C4-2B (cell line): ENCODE data around the gene MCM9.
"Not testable (repeated sequence)": the region's sequence is repeated elsewhere in the genome, so short reads cannot be mapped to it uniquely, and the experiment has no call there.

Experiments
- H3K27ac ChIP-seq: fragments of 450-650 bp; 2 replicates; pipeline ENCODE4 v1.5.1; 2017
- ZFX ChIP-seq: fragments of 450-650 bp; IDR thresholded peaks from 2 replicates; pipeline ENCODE4 v1.6.1; 2017
- TF ChIP-seq, protein P1 (sequence below): fragments of 450-650 bp; conservative IDR thresholded peaks from 2 replicates; pipeline ENCODE4 v1.5.1; 2017; ENCODE audit warnings: mild to moderate bottlenecking

The MCM9 gene

GRCh38 chr6:118875672-118876071 lies 59.3 kb downstream of the MCM9 start:
- no peak for TF ChIP-seq ZFX
- TF ChIP-seq, protein P1, sequence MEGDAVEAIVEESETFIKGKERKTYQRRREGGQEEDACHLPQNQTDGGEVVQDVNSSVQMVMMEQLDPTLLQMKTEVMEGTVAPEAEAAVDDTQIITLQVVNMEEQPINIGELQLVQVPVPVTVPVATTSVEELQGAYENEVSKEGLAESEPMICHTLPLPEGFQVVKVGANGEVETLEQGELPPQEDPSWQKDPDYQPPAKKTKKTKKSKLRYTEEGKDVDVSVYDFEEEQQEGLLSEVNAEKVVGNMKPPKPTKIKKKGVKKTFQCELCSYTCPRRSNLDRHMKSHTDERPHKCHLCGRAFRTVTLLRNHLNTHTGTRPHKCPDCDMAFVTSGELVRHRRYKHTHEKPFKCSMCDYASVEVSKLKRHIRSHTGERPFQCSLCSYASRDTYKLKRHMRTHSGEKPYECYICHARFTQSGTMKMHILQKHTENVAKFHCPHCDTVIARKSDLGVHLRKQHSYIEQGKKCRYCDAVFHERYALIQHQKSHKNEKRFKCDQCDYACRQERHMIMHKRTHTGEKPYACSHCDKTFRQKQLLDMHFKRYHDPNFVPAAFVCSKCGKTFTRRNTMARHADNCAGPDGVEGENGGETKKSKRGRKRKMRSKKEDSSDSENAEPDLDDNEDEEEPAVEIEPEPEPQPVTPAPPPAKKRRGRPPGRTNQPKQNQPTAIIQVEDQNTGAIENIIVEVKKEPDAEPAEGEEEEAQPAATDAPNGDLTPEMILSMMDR, result no peak
- H3K27ac ChIP-seq, result no peak overlapping the region

- no peak for TF ChIP-seq ZFX
- TF ChIP-seq, protein P1, result no peak
Measured at GRCh38 chr6:118873239-118873638, 61.7 kb downstream of the MCM9 start.

GRCh38 chr6:118872726-118873125 lies 62.2 kb downstream of the MCM9 start:
- H3K27ac ChIP-seq, result no peak overlapping the region
- TF ChIP-seq, protein P1, result no peak

More at GRCh38 chr6:118873239-118873638, 61.7 kb downstream of the MCM9 start:
- H3K27ac ChIP-seq, result no peak overlapping the region

DNA sequence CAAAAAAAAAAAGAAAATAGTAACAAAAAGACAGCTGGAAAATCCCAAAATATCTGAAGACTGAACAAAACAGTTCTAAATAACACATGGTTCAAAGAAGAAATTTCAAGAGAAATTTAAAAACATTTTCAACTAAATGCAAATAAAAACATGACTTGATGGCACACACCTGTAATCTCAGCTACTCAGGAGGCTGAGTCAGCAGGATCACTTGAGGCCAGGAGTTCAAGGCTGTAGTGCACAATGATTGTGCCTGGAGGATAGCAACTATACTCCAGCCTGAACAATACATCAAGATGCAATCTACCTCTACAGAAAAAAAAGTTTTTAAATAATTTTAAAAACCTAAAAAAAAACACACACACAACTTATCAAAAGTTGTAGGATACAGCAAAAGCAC lies 62.6 kb downstream of the MCM9 start:
- TF ChIP-seq, protein P1, result no peak
- no peak overlapping the region for H3K27ac ChIP-seq

DNA sequence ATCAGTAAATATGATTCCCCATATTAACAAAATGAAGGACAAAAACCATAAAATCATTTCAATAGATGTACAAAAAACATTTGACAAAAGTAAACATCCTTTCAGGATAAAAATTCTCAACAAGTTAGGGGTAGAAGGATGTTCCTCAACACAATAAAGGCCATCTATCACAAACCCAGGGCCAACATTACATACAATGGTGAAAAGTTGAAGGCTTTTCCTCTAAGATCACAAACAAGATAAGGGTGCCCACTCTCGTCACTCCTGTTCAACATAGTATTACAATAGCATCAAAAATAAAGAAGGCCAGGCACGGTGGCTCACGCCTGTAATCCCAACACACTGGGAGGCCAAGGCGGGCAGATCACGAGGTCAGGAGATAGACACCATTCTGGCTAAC lies 63.6 kb downstream of the MCM9 start:
- H3K27ac ChIP-seq, result no peak overlapping the region
- TF ChIP-seq, protein P1, result no peak
- no peak for TF ChIP-seq ZFX

DNA sequence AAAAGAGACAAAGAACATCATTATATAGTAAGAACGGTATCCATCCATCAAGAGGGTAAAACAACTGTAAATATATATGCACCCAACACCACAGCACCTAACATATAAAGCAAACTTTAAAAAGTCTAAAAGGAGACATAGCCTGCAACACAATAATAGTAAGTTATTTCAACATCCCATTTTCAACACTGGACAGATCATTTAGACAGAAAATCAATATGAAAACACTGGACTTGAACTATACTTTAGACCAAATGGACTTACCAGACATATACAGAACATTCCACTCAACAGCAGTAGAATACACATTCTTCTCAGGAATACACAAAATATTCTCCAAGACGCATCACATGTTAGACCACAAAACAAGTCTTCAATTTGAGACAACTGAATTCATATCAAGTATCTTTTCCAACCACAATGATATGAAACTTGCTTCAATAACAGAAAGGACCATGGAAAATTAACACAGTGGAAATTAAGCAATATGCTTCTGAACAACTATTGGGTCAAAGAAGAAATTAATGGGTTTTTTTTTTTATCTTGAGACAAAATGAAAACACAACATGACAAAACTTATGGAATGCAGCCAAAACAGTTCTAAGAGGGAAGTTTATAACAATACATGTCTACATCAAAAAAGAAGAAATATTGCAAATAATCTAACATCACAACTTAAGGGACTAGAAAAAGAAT lies 64.9 kb downstream of the MCM9 start:
- no peak for TF ChIP-seq ZFX
- TF ChIP-seq, protein P1, result no peak
- H3K27ac ChIP-seq, result no peak overlapping the region

DNA sequence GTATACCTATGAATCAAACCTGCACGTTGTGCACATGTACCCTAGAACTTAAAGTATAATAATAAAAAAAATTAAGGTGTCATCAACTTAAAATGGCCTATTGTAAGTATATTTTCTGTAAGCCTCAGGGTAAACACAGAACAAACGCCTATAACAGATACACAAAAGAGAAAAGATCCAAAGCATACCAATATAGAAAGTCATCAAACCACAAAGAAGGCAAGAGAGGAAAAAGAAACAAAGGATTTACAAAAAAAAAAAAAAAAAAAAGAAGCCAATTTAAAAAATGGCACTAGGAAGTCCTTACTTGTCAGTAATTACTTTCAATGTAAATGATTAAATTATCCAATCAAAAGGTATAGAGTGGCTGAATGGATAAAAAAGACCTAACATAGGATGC lies 65.6 kb downstream of the MCM9 start:
- TF ChIP-seq ZFX, result no peak
- TF ChIP-seq, protein P1, result no peak
- H3K27ac ChIP-seq, result no peak overlapping the region

DNA sequence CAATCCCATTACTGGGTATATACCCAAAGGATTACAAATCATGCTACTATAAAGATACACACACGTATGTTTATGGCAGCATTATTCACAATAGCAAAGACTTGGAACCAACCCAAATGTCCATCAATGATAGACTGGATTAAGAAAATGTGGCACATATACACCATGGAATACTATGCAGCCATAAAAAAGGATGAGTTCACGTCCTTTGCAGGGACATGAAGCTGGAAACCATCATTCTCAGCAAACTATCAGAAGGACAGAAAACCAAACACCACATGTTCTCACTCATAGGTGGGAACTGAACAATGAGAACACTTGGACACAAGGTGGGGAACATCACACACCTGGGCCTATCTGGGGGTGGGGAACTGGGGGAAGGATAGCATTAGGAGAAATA lies 66.1 kb downstream of the MCM9 start:
- not testable (repeated sequence) for H3K27ac ChIP-seq
